Panc1 (cell line): ENCODE data around the gene KCNQ1. TPM values are rescaled to one million over a fixed set of nuclear protein-coding genes. Genes with fewer than 3 reads are reported as not detected.

Experiments used
- ATAC-seq: fragments of 200-7000 bp; cut with Tn5 transposase; 2 replicates; pipeline ENCODE4 v1.9.1; 2020; ENCODE audit warnings: mild to moderate bottlenecking, moderate library complexity
- BruUV-seq: library from RNA; stranded (reverse); fragments of 400-500 nt; replicated peaks from 2 replicates; lab custom pipeline; 2021; lab: Mats Ljungman, UMichigan
- CTCF ChIA-PET: fragments of 300-600 bp; sonication (Branson Sonifier 250); formaldehyde crosslinking; loops from one replicate; lab custom pipeline; 2022; ENCODE audit warnings: antibody characterized with exemption; lab: Charles Lee
- POLR2A ChIA-PET: fragments of 300-600 bp; sonication (Branson Sonifier 250); formaldehyde crosslinking; loops from one replicate; lab custom pipeline; 2022; ENCODE audit warnings: antibody characterized with exemption; lab: Charles Lee
- DNase-seq: peaks from one replicate; pipeline ENCODE4 v3.0.0-alpha.2; 2010; ENCODE audit warnings: low read depth, low spot score
- H3K27ac ChIP-seq: 2 replicates; pipeline ENCODE4 v1.5.1; 2011; ENCODE audit warnings: mild to moderate bottlenecking, low read length, inconsistent platforms
- H3K27me3 ChIP-seq: fragments of 200-500 bp; sonication (Bioruptor generic); 2 replicates; pipeline ENCODE4 v1.6.0; 2014; ENCODE audit warnings: low read length, inconsistent platforms; ENCODE audit not compliant: control insufficient read depth, insufficient read depth
- H3K36me3 ChIP-seq: fragments of 200-500 bp; sonication (Bioruptor generic); 2 replicates; pipeline ENCODE4 v1.5.1; 2014; ENCODE audit warnings: inconsistent platforms, mild to moderate bottlenecking, low read length, moderate library complexity; ENCODE audit not compliant: control insufficient read depth, insufficient read depth
- H3K4me1 ChIP-seq: 2 replicates; pipeline ENCODE4 v1.5.1; 2011; ENCODE audit warnings: inconsistent platforms, mild to moderate bottlenecking, low read length, moderate library complexity; ENCODE audit not compliant: control insufficient read depth, insufficient read depth
- H3K4me3 ChIP-seq, 2 experiments: 2 replicates each; pipeline ENCODE4 v1.5.1; 2011 to 2012; ENCODE audit warnings: low read depth in 2 of 2, low read length in 2 of 2, mild to moderate bottlenecking in 2 of 2, inconsistent platforms in 1 of 2, moderate library complexity in 1 of 2
- H3K9me3 ChIP-seq: fragments of 200-500 bp; sonication (Bioruptor generic); 2 replicates; pipeline ENCODE4 v1.5.1; 2014; ENCODE audit warnings: low read depth, mild to moderate bottlenecking, inconsistent platforms, low read length, moderate library complexity; ENCODE audit not compliant: control insufficient read depth, insufficient read depth
- POLR2AphosphoS5 ChIP-seq: IDR thresholded peaks from 2 replicates; pipeline ENCODE4 v1.6.1; 2012; ENCODE audit warnings: mild to moderate bottlenecking, low read depth, low read length, moderate library complexity
- SIN3A ChIP-seq: IDR thresholded peaks from 2 replicates; pipeline ENCODE4 v1.6.1; 2012; ENCODE audit warnings: low read depth, mild to moderate bottlenecking, low read length, moderate library complexity, borderline replicate concordance; ENCODE audit not compliant: insufficient read depth
- TCF7L2 ChIP-seq: IDR thresholded peaks from 2 replicates; pipeline ENCODE4 v1.6.1; 2011; ENCODE audit warnings: mild to moderate bottlenecking, low read depth, low read length, inconsistent platforms
- in situ Hi-C: cut with HindIII; loops from 2 replicates; pipeline ENCODE4 v1.10.0; 2016; ENCODE audit warnings: low sequenced_read_pairs, low pct_unique_long_range_greater_than_20kb
- intact Hi-C: fragments of 100-400 bp; cut with micrococcal nuclease; formaldehyde crosslinking; loops from one replicate; pipeline ENCODE4 v1.10.0; 2022; ENCODE audit not compliant: unreplicated experiment
- total RNA-seq: library from RNA; stranded (reverse); gene quantifications from one replicate; pipeline ENCODE4 v1.2.1, GENCODE V29; 2021; ENCODE audit not compliant: unreplicated experiment
- TF ChIP-seq, protein P1 (sequence below): fragments of 450-650 bp; IDR thresholded peaks from 2 replicates; pipeline ENCODE4 v1.5.1; 2017; ENCODE audit warnings: mild to moderate bottlenecking
- TF ChIP-seq, protein P2 (sequence below), 2 experiments: IDR thresholded peaks; 2 replicates each; pipeline ENCODE4 v1.6.1; 2011 to 2012; ENCODE audit warnings: low read depth in 2 of 2, control low read depth in 1 of 2, low read length in 1 of 2, mild to moderate bottlenecking in 1 of 2, moderate library complexity in 1 of 2; ENCODE audit not compliant: insufficient read depth in 1 of 2

Gene KCNQ1
- total RNA-seq, 1 experiment from 2014 or later, result 1.0 TPM

- ATAC-seq (no peak), DNase-seq (no peak)
- Histone ChIP-seq H3K4me3 (no peak overlapping the region), H3K4me1 (peaks cover 8% of the 10 kb centered on the region; the same call in 1 of the 2 replicates), H3K27me3 (no peaks in the 10 kb centered on the region), H3K27ac (no peak overlapping the region), H3K36me3 (no peaks in the 10 kb centered on the region), H3K9me3 (no peaks in the 10 kb centered on the region)
- ChIA-PET CTCF (no interaction called here), POLR2A (no interaction called here)
- no TSS peak for BruUV-seq
- TF ChIP-seq POLR2AphosphoS5 (no peak), TCF7L2 (no peak), SIN3A (no peak)
- TF ChIP-seq, protein P1, sequence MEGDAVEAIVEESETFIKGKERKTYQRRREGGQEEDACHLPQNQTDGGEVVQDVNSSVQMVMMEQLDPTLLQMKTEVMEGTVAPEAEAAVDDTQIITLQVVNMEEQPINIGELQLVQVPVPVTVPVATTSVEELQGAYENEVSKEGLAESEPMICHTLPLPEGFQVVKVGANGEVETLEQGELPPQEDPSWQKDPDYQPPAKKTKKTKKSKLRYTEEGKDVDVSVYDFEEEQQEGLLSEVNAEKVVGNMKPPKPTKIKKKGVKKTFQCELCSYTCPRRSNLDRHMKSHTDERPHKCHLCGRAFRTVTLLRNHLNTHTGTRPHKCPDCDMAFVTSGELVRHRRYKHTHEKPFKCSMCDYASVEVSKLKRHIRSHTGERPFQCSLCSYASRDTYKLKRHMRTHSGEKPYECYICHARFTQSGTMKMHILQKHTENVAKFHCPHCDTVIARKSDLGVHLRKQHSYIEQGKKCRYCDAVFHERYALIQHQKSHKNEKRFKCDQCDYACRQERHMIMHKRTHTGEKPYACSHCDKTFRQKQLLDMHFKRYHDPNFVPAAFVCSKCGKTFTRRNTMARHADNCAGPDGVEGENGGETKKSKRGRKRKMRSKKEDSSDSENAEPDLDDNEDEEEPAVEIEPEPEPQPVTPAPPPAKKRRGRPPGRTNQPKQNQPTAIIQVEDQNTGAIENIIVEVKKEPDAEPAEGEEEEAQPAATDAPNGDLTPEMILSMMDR, result no peak
- TF ChIP-seq, protein P2, sequence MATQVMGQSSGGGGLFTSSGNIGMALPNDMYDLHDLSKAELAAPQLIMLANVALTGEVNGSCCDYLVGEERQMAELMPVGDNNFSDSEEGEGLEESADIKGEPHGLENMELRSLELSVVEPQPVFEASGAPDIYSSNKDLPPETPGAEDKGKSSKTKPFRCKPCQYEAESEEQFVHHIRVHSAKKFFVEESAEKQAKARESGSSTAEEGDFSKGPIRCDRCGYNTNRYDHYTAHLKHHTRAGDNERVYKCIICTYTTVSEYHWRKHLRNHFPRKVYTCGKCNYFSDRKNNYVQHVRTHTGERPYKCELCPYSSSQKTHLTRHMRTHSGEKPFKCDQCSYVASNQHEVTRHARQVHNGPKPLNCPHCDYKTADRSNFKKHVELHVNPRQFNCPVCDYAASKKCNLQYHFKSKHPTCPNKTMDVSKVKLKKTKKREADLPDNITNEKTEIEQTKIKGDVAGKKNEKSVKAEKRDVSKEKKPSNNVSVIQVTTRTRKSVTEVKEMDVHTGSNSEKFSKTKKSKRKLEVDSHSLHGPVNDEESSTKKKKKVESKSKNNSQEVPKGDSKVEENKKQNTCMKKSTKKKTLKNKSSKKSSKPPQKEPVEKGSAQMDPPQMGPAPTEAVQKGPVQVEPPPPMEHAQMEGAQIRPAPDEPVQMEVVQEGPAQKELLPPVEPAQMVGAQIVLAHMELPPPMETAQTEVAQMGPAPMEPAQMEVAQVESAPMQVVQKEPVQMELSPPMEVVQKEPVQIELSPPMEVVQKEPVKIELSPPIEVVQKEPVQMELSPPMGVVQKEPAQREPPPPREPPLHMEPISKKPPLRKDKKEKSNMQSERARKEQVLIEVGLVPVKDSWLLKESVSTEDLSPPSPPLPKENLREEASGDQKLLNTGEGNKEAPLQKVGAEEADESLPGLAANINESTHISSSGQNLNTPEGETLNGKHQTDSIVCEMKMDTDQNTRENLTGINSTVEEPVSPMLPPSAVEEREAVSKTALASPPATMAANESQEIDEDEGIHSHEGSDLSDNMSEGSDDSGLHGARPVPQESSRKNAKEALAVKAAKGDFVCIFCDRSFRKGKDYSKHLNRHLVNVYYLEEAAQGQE (IDR thresholded peaks at IDR 0.05; ENCODE audit: insufficient read depth in 1 of 2, low read depth in 2 of 2, low read length in 1 of 2), result no peak
- intact Hi-C loops (no loop called here), in situ Hi-C loops (no loop called here)
Measured at GRCh38 chr11:2804701-2805387, 360.0 kb downstream of the KCNQ1 start.

- no peak for TF ChIP-seq POLR2AphosphoS5
- TF ChIP-seq, protein P2 (IDR thresholded peaks at IDR 0.05; ENCODE audit: insufficient read depth in 1 of 2, low read depth in 2 of 2, low read length in 1 of 2), result no peak
- no peak for TF ChIP-seq TCF7L2
- TF ChIP-seq, protein P1, result no peak
- no peak for TF ChIP-seq SIN3A
- intact Hi-C loops (no loop called here), in situ Hi-C loops (no loop called here)
- ChIA-PET CTCF (no interaction called here), POLR2A (interaction anchor here (0.7 kb wide), 1 partner anchor 181 kb away, joined by 4 read pairs; no protein-coding TSS in a partner anchor)
- H3K4me1 ChIP-seq, result peaks cover 8% of the 10 kb centered on the region; the same call in 1 of the 2 replicates
- no peaks in the 10 kb centered on the region for H3K9me3 ChIP-seq
- H3K36me3 ChIP-seq, result no peaks in the 10 kb centered on the region
- H3K27me3 ChIP-seq, result peaks cover 4% of the 10 kb centered on the region; the same call in 1 of the 2 replicates
- ATAC-seq, result no peak
- no TSS peak for BruUV-seq
- no peak overlapping the region for H3K27ac ChIP-seq
- H3K4me3 ChIP-seq, result no peak overlapping the region
- no peak for DNase-seq
Measured at GRCh38 chr11:2805388-2806056, 360.7 kb downstream of the KCNQ1 start.
